ENCODE results near the gene OSBPL3. TPM values are rescaled to one million over a fixed set of nuclear protein-coding genes. Genes with fewer than 3 reads are reported as not detected.

OSBPL3 gene
- total RNA-seq, 1 experiment from 2014 or later: 19.1 TPM

GRCh38 chr7:24896031-24896501 is 83.9 kb downstream of the OSBPL3 start:
- DNase-seq (ENCODE audit: low spot score): no peak

- no peak for DNase-seq (ENCODE audit: low spot score)
These were observed 85.4 kb downstream of the OSBPL3 start for GRCh38 chr7:24894429-24895221.

GRCh38 chr7:24891311-24891735 is 88.7 kb downstream of the OSBPL3 start:
- DNase-seq (ENCODE audit: low spot score): peak; percentile 77

- DNase-seq (ENCODE audit: low spot score): no peak
These were observed 90.4 kb downstream of the OSBPL3 start for GRCh38 chr7:24889611-24890010.

- DNase-seq (ENCODE audit: low spot score): no peak
These were observed 91.3 kb downstream of the OSBPL3 start for GRCh38 chr7:24888653-24889052.

GRCh38 chr7:24885716-24886115 is 94.3 kb downstream of the OSBPL3 start:
- DNase-seq (ENCODE audit: low spot score): no peak

GRCh38 chr7:24885305-24885704 is 94.7 kb downstream of the OSBPL3 start:
- DNase-seq (ENCODE audit: low spot score): no peak

GRCh38 chr7:24884401-24884800 is 95.6 kb downstream of the OSBPL3 start:
- DNase-seq (ENCODE audit: low spot score): no peak

- DNase-seq (ENCODE audit: low spot score): no peak
These were observed 96.4 kb downstream of the OSBPL3 start for GRCh38 chr7:24883622-24884013.

- DNase-seq (ENCODE audit: low spot score): peak; percentile 70
These were observed 96.9 kb downstream of the OSBPL3 start for GRCh38 chr7:24882989-24883621.

GRCh38 chr7:24881623-24882022 is 98.4 kb downstream of the OSBPL3 start:
- peak; percentile 29 for DNase-seq (ENCODE audit: low spot score)

GRCh38 chr7:24880886-24881285 is 99.1 kb downstream of the OSBPL3 start:
- no peak for DNase-seq (ENCODE audit: low spot score)

- DNase-seq (ENCODE audit: low spot score): no peak
These were observed 100.7 kb downstream of the OSBPL3 start for GRCh38 chr7:24879291-24879690.

GRCh38 chr7:24877790-24878311 is 102.1 kb downstream of the OSBPL3 start:
- no peak for DNase-seq (ENCODE audit: low spot score)

GRCh38 chr7:24874791-24875190 is 105.2 kb downstream of the OSBPL3 start:
- DNase-seq (ENCODE audit: low spot score): no peak

- no peak for DNase-seq (ENCODE audit: low spot score)
These were observed 106.0 kb downstream of the OSBPL3 start for GRCh38 chr7:24873944-24874343.

GRCh38 chr7:24871770-24872169 is 108.2 kb downstream of the OSBPL3 start:
- no peak for DNase-seq (ENCODE audit: low spot score)

- no peak for DNase-seq (ENCODE audit: low spot score)
These were observed 109.2 kb downstream of the OSBPL3 start for GRCh38 chr7:24870766-24871165.

GRCh38 chr7:24869572-24869971 is 110.4 kb downstream of the OSBPL3 start:
- no peak for DNase-seq (ENCODE audit: low spot score)

- DNase-seq (ENCODE audit: low spot score): no peak
These were observed 111.2 kb downstream of the OSBPL3 start for GRCh38 chr7:24868741-24869140.

GRCh38 chr7:24866004-24866615 is 113.9 kb downstream of the OSBPL3 start:
- no peak for DNase-seq (ENCODE audit: low spot score)

- DNase-seq (ENCODE audit: low spot score): no peak
These were observed 115.7 kb downstream of the OSBPL3 start for GRCh38 chr7:24864214-24864817.
